Suppressor macrophage (primary cell): ENCODE measurements around the gene CEPT1.

Experiments
- DNase-seq, 4 experiments: peaks; one replicate each; pipeline ENCODE4 v3.0.0-alpha.2; 2020 to 2022

The CEPT1 gene

DNA sequence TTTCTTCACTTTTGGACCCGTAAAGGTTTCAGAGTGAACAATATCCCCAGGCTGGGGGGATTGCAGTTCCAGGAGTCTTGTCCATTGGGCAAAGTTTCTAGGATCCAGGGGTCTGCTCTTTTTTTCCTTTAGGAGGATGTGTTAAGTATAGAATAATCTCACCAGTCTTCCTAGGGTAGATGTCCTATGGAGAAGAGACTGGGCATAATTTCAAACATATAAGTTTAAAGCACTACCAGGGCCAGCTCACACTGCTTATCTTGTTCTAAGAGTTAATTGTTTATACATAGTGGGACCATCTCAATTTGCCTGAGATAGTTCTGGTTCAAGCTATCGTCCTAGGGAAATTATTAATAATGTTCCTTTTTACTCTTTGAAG lies 88.7 kb downstream of the CEPT1 start:
- no peak for DNase-seq

DNA sequence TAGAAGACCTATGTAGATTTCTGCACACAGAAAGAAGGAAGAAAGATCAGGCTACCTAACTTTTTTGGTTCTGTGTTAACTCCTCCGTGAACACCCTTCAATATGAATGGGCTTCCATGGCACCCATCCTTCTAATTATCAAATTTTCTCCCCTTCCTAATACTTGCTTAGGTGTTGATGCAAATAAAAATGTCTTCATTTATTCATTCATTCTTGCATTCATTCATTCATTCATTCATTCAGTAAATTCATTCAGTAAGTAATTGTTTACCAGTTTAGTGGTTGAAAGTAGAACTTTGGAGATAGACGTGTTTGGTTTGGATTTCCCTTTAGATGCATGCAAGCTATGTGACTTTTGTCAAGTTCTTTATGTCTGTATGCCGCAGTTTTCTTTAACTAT lies 92.1 kb downstream of the CEPT1 start:
- DNase-seq, result no peak

GRCh38 chr1:111234258-111234657 lies 94.2 kb downstream of the CEPT1 start:
- no peak for DNase-seq
